KMS-11 (cell line): ENCODE results near the gene VSTM2B.

Source experiments
- H2AFZ ChIP-seq: fragments of 200-600 bp; sonication (generic); 2 replicates; pipeline ENCODE4 v1.6.1; 2016; ENCODE audit warnings: antibody characterized with exemption, mixed run types, low read depth
- H3K27ac ChIP-seq: fragments of 200-600 bp; sonication (generic); 2 replicates; pipeline ENCODE4 v1.6.1; 2016; ENCODE audit warnings: mild to moderate bottlenecking, mixed run types
- H3K27me3 ChIP-seq: fragments of 200-600 bp; sonication (generic); 2 replicates; pipeline ENCODE4 v1.6.1; 2017; ENCODE audit warnings: mild to moderate bottlenecking, low read depth, mixed run types, moderate library complexity; ENCODE audit not compliant: insufficient read depth
- H3K36me3 ChIP-seq: fragments of 200-600 bp; sonication (generic); 2 replicates; pipeline ENCODE4 v1.6.1; 2017; ENCODE audit warnings: mild to moderate bottlenecking, mixed run types; ENCODE audit not compliant: insufficient read depth
- H3K4me1 ChIP-seq: fragments of 200-600 bp; sonication (generic); 2 replicates; pipeline ENCODE4 v1.6.1; 2016; ENCODE audit warnings: mild to moderate bottlenecking, low read depth, mixed run types; ENCODE audit not compliant: poor library complexity, severe bottlenecking
- H3K4me2 ChIP-seq: fragments of 200-600 bp; sonication (generic); 2 replicates; pipeline ENCODE4 v1.7.0; 2016; ENCODE audit warnings: mild to moderate bottlenecking, mixed run types
- H3K4me3 ChIP-seq: fragments of 200-600 bp; sonication (generic); IDR thresholded peaks from 2 replicates; pipeline ENCODE4 v1.6.1; 2017; ENCODE audit warnings: low read depth, low read length, mixed read lengths; ENCODE audit not compliant: insufficient read depth
- H3K79me2 ChIP-seq: fragments of 200-600 bp; sonication (generic); 2 replicates; pipeline ENCODE4 v1.6.1; 2016; ENCODE audit warnings: low read depth, mixed run types; ENCODE audit not compliant: insufficient read depth
- H3K9ac ChIP-seq: fragments of 200-600 bp; sonication (generic); 2 replicates; pipeline ENCODE4 v1.6.1; 2016; ENCODE audit warnings: mild to moderate bottlenecking, mixed run types
- H4K20me1 ChIP-seq: fragments of 200-600 bp; sonication (generic); 2 replicates; pipeline ENCODE4 v1.6.1; 2016; ENCODE audit warnings: mild to moderate bottlenecking, mixed run types; ENCODE audit not compliant: insufficient read depth
- CTCF ChIP-seq: fragments of 200-600 bp; sonication (generic); conservative IDR thresholded peaks from 2 replicates; pipeline ENCODE4 v1.6.1; 2017; ENCODE audit warnings: low read depth, mild to moderate bottlenecking, antibody characterized with exemption, low read length, moderate library complexity, mixed read lengths

VSTM2B gene

DNA sequence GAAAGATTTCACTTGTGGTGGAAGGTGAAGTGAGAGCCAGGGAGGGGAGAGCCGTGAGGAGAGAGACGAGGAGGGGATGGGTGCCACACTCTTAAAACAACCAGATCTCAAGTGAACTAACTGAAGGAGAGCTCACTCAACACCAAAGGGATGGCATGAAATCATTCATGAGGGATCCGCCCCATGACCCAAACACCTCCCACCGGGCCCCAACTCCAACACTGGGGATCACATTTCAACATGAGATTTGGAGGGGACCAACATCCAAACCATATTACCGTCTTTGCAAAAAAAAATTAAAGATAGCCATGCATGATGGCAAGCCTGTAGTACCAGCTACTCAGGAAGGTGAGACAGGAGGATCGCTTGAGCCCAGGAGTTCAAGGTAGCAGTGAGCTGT is 45.4 kb downstream of the VSTM2B start:
- H3K9ac ChIP-seq: no peak overlapping the region
- H3K4me2 ChIP-seq: no peak overlapping the region
- no peaks in the 10 kb centered on the region for H3K36me3 ChIP-seq
- H3K79me2 ChIP-seq: no peaks in the 10 kb centered on the region
- TF ChIP-seq CTCF: no peak
- H2AFZ ChIP-seq: no peak overlapping the region
- H3K4me1 ChIP-seq: no peaks in the 10 kb centered on the region
- no peak overlapping the region for H3K4me3 ChIP-seq
- H3K27me3 ChIP-seq: no peaks in the 10 kb centered on the region; the same call in 1 of the 2 replicates
- no peak overlapping the region for H3K27ac ChIP-seq
- H4K20me1 ChIP-seq: no peaks in the 10 kb centered on the region

- peaks cover 3% of the 10 kb centered on the region; the same call in 1 of the 2 replicates for H3K27me3 ChIP-seq
- no peak overlapping the region for H3K9ac ChIP-seq
- H4K20me1 ChIP-seq: no peaks in the 10 kb centered on the region
- H2AFZ ChIP-seq: no peak overlapping the region
- H3K36me3 ChIP-seq: no peaks in the 10 kb centered on the region
- H3K4me1 ChIP-seq: no peaks in the 10 kb centered on the region
- no peak overlapping the region for H3K27ac ChIP-seq
- no peak for TF ChIP-seq CTCF
- no peaks in the 10 kb centered on the region for H3K79me2 ChIP-seq
- H3K4me2 ChIP-seq: no peak overlapping the region
- H3K4me3 ChIP-seq: no peak overlapping the region
Measured at GRCh38 chr19:29573486-29573885, 47.7 kb downstream of the VSTM2B start.

DNA sequence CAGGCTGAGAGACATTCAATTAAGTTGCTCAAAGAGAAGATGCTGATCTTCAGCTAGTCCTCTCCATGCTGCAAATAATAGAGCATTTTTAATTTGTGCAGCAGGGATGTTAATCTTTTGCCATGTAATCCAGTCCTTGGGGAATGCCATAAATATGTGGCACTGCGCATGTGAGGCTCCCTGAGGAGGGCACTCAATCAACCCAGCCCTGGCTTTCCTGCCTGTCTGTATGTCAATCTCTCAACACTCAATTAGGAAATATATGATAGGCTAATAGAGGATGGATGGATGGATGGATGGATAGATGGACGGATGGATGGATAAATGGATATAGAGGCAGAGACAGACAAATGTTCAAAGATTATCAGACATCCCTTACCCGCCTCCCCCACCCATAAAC is 48.7 kb downstream of the VSTM2B start:
- Histone ChIP-seq H3K79me2 (no peaks in the 10 kb centered on the region), H3K4me3 (no peak overlapping the region), H4K20me1 (no peaks in the 10 kb centered on the region), H3K9ac (no peak overlapping the region), H3K36me3 (no peaks in the 10 kb centered on the region), H3K27ac (no peak overlapping the region), H3K27me3 (peaks cover 3% of the 10 kb centered on the region; the same call in 1 of the 2 replicates), H3K4me1 (no peaks in the 10 kb centered on the region), H3K4me2 (no peak overlapping the region), H2AFZ (no peak overlapping the region)
- no peak for TF ChIP-seq CTCF

DNA sequence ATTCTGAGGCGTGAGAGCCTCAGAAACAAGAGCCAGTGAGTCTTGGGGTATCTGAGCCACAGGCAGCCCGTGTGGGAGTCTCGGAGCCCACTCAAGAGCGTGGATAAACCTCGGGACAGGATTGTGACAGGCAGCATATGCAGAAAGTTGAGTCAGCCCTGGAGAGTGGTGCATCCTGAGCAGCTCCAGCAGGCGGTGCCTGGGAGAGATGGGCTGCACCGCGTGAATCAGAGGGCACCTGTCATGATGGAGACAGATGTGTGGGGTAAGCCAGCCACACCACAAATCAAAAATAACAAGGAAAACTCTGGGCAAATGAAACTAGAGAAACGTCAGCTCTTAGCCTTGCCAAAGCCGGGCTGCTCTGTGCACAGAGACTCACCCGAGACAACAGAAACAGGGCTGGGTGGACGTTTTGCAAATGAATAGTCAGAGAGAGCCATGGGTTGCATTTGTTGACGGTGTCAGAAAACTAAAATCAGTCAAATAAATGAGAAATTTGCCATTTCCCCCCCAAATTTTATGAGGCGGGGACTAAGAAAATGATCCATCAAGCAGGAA is 50.3 kb downstream of the VSTM2B start:
- H3K4me1 ChIP-seq: no peaks in the 10 kb centered on the region
- no peak overlapping the region for H2AFZ ChIP-seq
- H4K20me1 ChIP-seq: no peaks in the 10 kb centered on the region
- H3K27ac ChIP-seq: no peak overlapping the region
- H3K4me2 ChIP-seq: no peak overlapping the region
- no peaks in the 10 kb centered on the region for H3K79me2 ChIP-seq
- H3K27me3 ChIP-seq: peaks cover 3% of the 10 kb centered on the region; the same call in 1 of the 2 replicates
- TF ChIP-seq CTCF: no peak
- H3K4me3 ChIP-seq: no peak overlapping the region
- no peak overlapping the region for H3K9ac ChIP-seq
- H3K36me3 ChIP-seq: no peaks in the 10 kb centered on the region
